GM10248 (cell line): ENCODE measurements around the gene STPG4.

ENCODE experiments used
- CTCF ChIA-PET: fragments of 300-600 bp; sonication (Branson Sonifier 250); formaldehyde crosslinking; extraction: SDS; loops from one replicate; lab custom pipeline; 2021; ENCODE audit warnings: antibody characterized with exemption; lab: Yijun Ruan, JAX
- POLR2A ChIA-PET: fragments of 350-650 bp; sonication (Branson Sonifier 250); formaldehyde crosslinking; extraction: SDS; loops from one replicate; lab custom pipeline; 2020; ENCODE audit warnings: antibody characterized with exemption; lab: Yijun Ruan, JAX
- DNase-seq: peaks from one replicate; pipeline ENCODE4 v3.0.0; 2012; ENCODE audit errors: extremely low spot score
- CTCF ChIP-seq: IDR thresholded peaks from 2 replicates; pipeline ENCODE4 v1.5.1; 2012; ENCODE audit warnings: mild to moderate bottlenecking, low read depth; ENCODE audit errors: extremely low read depth, missing control alignments, control extremely low read depth

STPG4 gene

GRCh38 chr2:47050021-47050760 is 104.9 kb downstream of the STPG4 start:
- POLR2A ChIA-PET, result no interaction called here
- no peak for DNase-seq
- CTCF ChIA-PET, result interaction anchor here (0.9 to 1.0 kb wide), 2 partner anchors 131 to 273 kb away, joined by 3 to 4 read pairs; no protein-coding TSS in a partner anchor
- TF ChIP-seq CTCF, result no peak

GRCh38 chr2:47049502-47049901 is 105.6 kb downstream of the STPG4 start:
- CTCF ChIA-PET, result no interaction called here
- no peak for DNase-seq
- POLR2A ChIA-PET, result no interaction called here
- no peak for TF ChIP-seq CTCF

- no peak for DNase-seq
- ChIA-PET POLR2A (no interaction called here), CTCF (no interaction called here)
- TF ChIP-seq CTCF, result no peak
These were observed 106.2 kb downstream of the STPG4 start for GRCh38 chr2:47048801-47049480.

- CTCF ChIA-PET, result interaction anchor here (0.7 to 1.0 kb wide), 2 partner anchors 58 to 277 kb away, joined by 3 to 4 read pairs; no protein-coding TSS in a partner anchor
- no peak for DNase-seq
- no peak for TF ChIP-seq CTCF
- POLR2A ChIA-PET, result no interaction called here
These were observed 108.8 kb downstream of the STPG4 start for GRCh38 chr2:47046271-47046670.

- DNase-seq, result no peak
- no peak for TF ChIP-seq CTCF
- ChIA-PET POLR2A (no interaction called here), CTCF (interaction anchor here (1.1 to 1.6 kb wide), 2 partner anchors 14 to 280 kb away, joined by 3 to 4 read pairs; no protein-coding TSS in a partner anchor)
These were observed 111.2 kb downstream of the STPG4 start for GRCh38 chr2:47043891-47044239.

GRCh38 chr2:47043142-47043890 is 111.8 kb downstream of the STPG4 start:
- no peak for DNase-seq
- ChIA-PET CTCF (interaction anchor here (1.0 to 1.6 kb wide), 2 partner anchors 12 to 280 kb away, joined by 3 to 4 read pairs; no protein-coding TSS in a partner anchor), POLR2A (no interaction called here)
- no peak for TF ChIP-seq CTCF
